ENCODE measurements around the gene MACF1. TPM values are rescaled to one million over a fixed set of nuclear protein-coding genes. Genes with fewer than 3 reads are reported as not detected.
"Not testable (repeated sequence)": the region's sequence is repeated elsewhere in the genome, so short reads cannot be mapped to it uniquely, and the experiment has no call there.

The MACF1 gene
- total RNA-seq, 2 donors from 2014 or later, result 214 to 251 TPM

DNA sequence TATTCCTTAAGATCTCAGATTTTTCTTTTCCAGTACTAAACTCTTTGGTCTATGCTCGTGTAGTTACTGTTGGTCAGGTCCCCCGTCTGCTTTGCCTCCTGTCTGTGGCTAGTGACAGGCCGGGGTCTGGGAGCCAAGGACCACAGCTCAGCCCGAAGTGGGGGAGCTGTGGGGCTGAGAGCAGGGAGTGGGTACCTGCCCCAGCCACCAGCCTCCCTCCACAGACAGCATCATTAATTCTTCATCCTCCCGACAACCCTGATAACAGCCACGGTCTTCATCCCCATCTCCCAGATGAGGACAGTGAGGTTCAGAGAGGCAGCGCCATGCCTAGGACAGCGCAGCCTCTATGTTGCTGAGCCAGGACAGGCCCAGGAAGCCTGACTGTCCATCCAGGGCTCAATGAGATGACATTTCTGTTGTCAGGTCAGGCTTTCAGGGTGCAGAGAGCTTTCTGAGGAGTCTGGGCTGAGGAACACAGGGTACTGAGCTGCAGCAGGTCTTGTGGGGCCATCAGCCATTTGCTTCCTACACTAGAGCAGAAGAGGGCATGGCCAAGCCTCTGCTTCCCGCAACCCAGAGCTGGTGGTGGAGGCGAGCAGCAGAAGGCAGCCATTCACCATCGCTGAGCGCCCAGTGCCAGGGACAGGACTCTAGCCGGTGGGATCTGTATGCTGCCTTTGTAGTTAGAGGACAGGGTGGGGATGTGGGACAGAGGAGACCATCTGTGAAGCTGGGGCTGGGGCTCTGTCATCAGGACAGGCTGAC is 288.7 kb downstream of the MACF1 start:
- H3K4me3 ChIP-seq (ENCODE audit: low read length); H3K9ac ChIP-seq (ENCODE audit: extremely low read depth, low read length, poor library complexity, severe bottlenecking); H3K9me3 Mint-ChIP-seq; DNase-seq; H3K36me3 ChIP-seq (ENCODE audit: control insufficient read depth, insufficient read depth, low read length); H3K36me3 Mint-ChIP-seq (ENCODE audit: low read depth); H3K27ac Mint-ChIP-seq; H3K9me3 ChIP-seq (ENCODE audit: control insufficient read depth, low read length); H3K4me1 Mint-ChIP-seq; H3K4me3 Mint-ChIP-seq; H3K27ac ChIP-seq (ENCODE audit: low read depth, low read length); H3K4me1 ChIP-seq (ENCODE audit: control insufficient read depth, insufficient read depth, low read length): not testable (repeated sequence)
- H3K27me3 ChIP-seq (ENCODE audit: control insufficient read depth, insufficient read depth, low read length, poor library complexity, severe bottlenecking), result peaks cover 55% of the 10 kb centered on the region
- peaks cover 62% of the 10 kb centered on the region for H3K27me3 Mint-ChIP-seq (ENCODE audit: insufficient read depth)
- 92 to 98% methylated on average over 5 to 13 of the region's 13 CpGs for WGBS, 2 experiments (ENCODE audit: insufficient coverage in 1 of 2, insufficient read length in 1 of 2)

DNA sequence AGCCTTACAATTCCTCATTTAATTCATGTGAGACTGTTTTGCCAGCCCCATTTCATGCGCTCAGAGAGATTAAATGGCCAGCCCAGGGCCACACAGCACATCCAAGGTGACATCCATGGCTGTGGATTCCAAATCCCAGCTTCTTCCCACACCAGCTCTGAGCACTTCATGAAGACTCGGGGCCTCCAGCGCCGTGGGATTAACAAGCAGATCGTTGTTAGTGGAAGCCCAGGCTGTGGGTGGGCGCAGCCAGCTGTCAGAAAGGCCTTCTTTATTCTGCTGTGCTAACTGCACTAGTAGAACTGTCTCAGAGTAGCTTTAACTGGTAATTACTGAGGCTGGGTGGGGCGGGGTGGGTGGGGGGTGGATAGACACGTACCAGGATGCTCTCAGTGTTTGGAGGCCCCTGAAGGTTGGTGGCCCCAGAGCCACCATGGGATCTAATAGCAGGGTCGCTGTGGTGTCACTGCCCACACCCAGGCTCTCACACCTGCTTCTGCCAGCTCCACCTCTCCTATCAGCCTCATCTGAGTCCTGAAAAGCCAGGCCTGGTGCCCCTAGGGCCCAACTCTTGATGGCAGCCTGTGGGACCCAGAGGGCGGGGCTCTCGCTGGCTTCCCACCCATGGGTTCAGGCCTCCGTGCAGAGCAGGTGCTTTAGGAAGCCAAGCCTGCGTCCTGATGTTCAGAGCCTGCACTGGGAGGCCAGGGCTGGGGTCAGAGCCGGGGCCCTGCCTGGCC is 290.3 kb downstream of the MACF1 start:
- H3K27ac Mint-ChIP-seq, result no peak overlapping the region
- WGBS, 2 experiments (ENCODE audit: insufficient coverage in 1 of 2, insufficient read length in 1 of 2), result 91 to 93% methylated on average over 8 to 12 of the region's 14 CpGs
- peaks cover 3% of the 10 kb centered on the region for H3K4me1 Mint-ChIP-seq
- H3K27me3 ChIP-seq (ENCODE audit: control insufficient read depth, insufficient read depth, low read length, poor library complexity, severe bottlenecking), result peaks cover 47% of the 10 kb centered on the region
- no peak for DNase-seq
- no peaks in the 10 kb centered on the region for H3K4me1 ChIP-seq (ENCODE audit: control insufficient read depth, insufficient read depth, low read length)
- no peaks in the 10 kb centered on the region for H3K36me3 ChIP-seq (ENCODE audit: control insufficient read depth, insufficient read depth, low read length)
- TF ChIP-seq, protein P1, sequence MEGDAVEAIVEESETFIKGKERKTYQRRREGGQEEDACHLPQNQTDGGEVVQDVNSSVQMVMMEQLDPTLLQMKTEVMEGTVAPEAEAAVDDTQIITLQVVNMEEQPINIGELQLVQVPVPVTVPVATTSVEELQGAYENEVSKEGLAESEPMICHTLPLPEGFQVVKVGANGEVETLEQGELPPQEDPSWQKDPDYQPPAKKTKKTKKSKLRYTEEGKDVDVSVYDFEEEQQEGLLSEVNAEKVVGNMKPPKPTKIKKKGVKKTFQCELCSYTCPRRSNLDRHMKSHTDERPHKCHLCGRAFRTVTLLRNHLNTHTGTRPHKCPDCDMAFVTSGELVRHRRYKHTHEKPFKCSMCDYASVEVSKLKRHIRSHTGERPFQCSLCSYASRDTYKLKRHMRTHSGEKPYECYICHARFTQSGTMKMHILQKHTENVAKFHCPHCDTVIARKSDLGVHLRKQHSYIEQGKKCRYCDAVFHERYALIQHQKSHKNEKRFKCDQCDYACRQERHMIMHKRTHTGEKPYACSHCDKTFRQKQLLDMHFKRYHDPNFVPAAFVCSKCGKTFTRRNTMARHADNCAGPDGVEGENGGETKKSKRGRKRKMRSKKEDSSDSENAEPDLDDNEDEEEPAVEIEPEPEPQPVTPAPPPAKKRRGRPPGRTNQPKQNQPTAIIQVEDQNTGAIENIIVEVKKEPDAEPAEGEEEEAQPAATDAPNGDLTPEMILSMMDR (conservative IDR thresholded peaks at IDR 0.05), result no peak
- H3K27ac ChIP-seq (ENCODE audit: low read depth, low read length), result no peak overlapping the region
- no peaks in the 10 kb centered on the region for H3K9me3 ChIP-seq (ENCODE audit: control insufficient read depth, low read length)
- peaks cover 58% of the 10 kb centered on the region for H3K27me3 Mint-ChIP-seq (ENCODE audit: insufficient read depth)
- no peaks in the 10 kb centered on the region for H3K36me3 Mint-ChIP-seq (ENCODE audit: low read depth)
- no peak overlapping the region for H3K4me3 Mint-ChIP-seq
- no peaks in the 10 kb centered on the region for H3K9me3 Mint-ChIP-seq
- H3K9ac ChIP-seq (ENCODE audit: extremely low read depth, low read length, poor library complexity, severe bottlenecking), result no peak overlapping the region
- no peak overlapping the region for H3K4me3 ChIP-seq (ENCODE audit: low read length)

DNA sequence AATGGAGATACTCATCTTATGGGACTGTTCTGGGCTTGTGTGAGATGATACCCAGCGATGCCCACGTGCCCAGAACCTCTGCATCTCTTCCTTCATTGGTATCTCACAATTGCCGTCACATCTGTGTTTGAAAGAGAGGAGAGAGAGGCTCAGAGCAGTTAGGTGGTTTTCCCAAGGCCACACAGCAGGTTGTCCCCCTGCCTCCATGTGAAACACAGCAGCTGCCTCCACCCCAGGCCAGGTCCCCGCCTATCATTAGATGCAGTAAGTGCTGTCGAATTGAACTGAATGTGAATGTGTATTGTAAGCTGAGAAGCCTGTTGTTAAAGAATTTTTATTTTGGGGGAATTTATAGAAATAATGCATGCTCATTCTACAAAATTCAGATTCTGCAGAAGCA is 292.0 kb downstream of the MACF1 start:
- not testable (repeated sequence) for H3K4me1 Mint-ChIP-seq; H3K36me3 ChIP-seq (ENCODE audit: control insufficient read depth, insufficient read depth, low read length); H3K9me3 Mint-ChIP-seq; H3K36me3 Mint-ChIP-seq (ENCODE audit: low read depth); DNase-seq; H3K27ac Mint-ChIP-seq; H3K9ac ChIP-seq (ENCODE audit: extremely low read depth, low read length, poor library complexity, severe bottlenecking); H3K4me3 ChIP-seq (ENCODE audit: low read length); H3K4me3 Mint-ChIP-seq; H3K9me3 ChIP-seq (ENCODE audit: control insufficient read depth, low read length); H3K27ac ChIP-seq (ENCODE audit: low read depth, low read length); H3K4me1 ChIP-seq (ENCODE audit: control insufficient read depth, insufficient read depth, low read length)
- peaks cover 30% of the 10 kb centered on the region for H3K27me3 ChIP-seq (ENCODE audit: control insufficient read depth, insufficient read depth, low read length, poor library complexity, severe bottlenecking)
- 90% methylated on average over 5 of the region's 5 CpGs; no CpG with 5 or more reads in 1 of the 2 experiments for WGBS, 2 experiments (ENCODE audit: insufficient coverage in 1 of 2, insufficient read length in 1 of 2)
- H3K27me3 Mint-ChIP-seq (ENCODE audit: insufficient read depth), result peaks cover 57% of the 10 kb centered on the region

DNA sequence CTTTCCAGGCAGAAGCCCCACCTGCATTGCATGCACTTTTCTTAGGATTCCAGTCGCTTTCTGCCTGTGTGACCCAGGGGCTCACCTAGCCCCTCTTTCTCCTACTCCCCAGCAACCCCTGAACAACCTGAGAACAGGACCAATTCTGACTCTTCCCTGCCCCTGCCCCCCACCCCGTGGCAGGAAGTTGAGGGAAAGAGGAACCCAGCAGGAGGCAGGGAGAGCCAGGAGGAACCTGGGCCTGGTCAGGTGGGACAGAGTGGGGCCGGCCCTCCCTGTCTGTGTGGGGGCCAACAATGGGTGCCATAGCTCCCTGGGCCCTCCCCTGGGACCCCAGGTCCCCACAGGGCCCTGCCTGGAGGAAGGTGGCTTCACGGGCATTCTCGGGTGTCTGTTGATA is 293.1 kb downstream of the MACF1 start:
- TF ChIP-seq, protein P1 (conservative IDR thresholded peaks at IDR 0.05), result no peak
- Mint-ChIP-seq H3K27me3 (ENCODE audit: insufficient read depth) (peaks cover 51% of the 10 kb centered on the region), H3K27ac (no peak overlapping the region), H3K36me3 (ENCODE audit: low read depth) (no peaks in the 10 kb centered on the region), H3K4me3 (no peak overlapping the region), H3K9me3 (peaks cover 3% of the 10 kb centered on the region), H3K4me1 (peaks cover 3% of the 10 kb centered on the region)
- WGBS, 2 experiments (ENCODE audit: insufficient coverage in 1 of 2, insufficient read length in 1 of 2), result 59% methylated on average over 3 of the region's 5 CpGs; no CpG with 5 or more reads in 1 of the 2 experiments
- DNase-seq, result no peak
- H3K9me3 ChIP-seq (ENCODE audit: control insufficient read depth, low read length), result no peaks in the 10 kb centered on the region
- H3K4me3 ChIP-seq (ENCODE audit: low read length), result no peak overlapping the region
- no peak overlapping the region for H3K9ac ChIP-seq (ENCODE audit: extremely low read depth, low read length, poor library complexity, severe bottlenecking)
- no peaks in the 10 kb centered on the region for H3K36me3 ChIP-seq (ENCODE audit: control insufficient read depth, insufficient read depth, low read length)
- peaks cover 21% of the 10 kb centered on the region for H3K27me3 ChIP-seq (ENCODE audit: control insufficient read depth, insufficient read depth, low read length, poor library complexity, severe bottlenecking)
- no peaks in the 10 kb centered on the region for H3K4me1 ChIP-seq (ENCODE audit: control insufficient read depth, insufficient read depth, low read length)
- H3K27ac ChIP-seq (ENCODE audit: low read depth, low read length), result no peak overlapping the region

DNA sequence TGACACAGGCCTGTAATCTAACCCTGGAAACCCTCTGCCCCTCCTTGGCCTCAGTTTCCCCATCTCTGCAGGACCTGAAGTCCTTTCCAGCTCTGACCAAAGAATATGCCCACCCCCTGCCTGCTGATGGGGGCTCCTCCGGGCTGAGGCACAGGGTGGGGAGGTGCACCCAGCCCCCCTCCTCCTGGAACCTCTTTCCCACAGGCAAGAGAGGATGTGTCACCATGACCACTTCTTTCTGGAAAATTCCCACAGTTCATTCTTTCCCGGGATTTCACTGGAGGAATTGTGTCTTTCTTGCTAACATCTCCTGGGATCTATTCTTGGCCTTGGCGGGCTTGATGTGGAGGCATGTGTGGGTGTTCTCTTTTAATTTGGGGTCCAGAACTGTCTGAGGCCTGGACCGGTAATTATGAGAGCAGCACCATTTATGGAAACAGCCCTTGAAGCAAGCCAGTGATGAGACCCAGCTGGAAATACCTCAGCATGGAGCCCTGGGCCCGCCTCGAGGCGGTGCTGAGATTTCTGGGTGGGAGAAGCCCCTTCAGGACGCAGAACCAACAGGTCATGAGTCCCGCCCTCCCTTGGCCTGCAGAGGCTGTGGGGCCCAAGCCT is 293.7 kb downstream of the MACF1 start:
- H3K27ac Mint-ChIP-seq; H3K9ac ChIP-seq (ENCODE audit: extremely low read depth, low read length, poor library complexity, severe bottlenecking); H3K9me3 ChIP-seq (ENCODE audit: control insufficient read depth, low read length); H3K4me3 ChIP-seq (ENCODE audit: low read length); H3K36me3 ChIP-seq (ENCODE audit: control insufficient read depth, insufficient read depth, low read length); H3K36me3 Mint-ChIP-seq (ENCODE audit: low read depth); H3K4me1 ChIP-seq (ENCODE audit: control insufficient read depth, insufficient read depth, low read length); H3K9me3 Mint-ChIP-seq; H3K4me1 Mint-ChIP-seq; H3K27ac ChIP-seq (ENCODE audit: low read depth, low read length); DNase-seq; H3K4me3 Mint-ChIP-seq: not testable (repeated sequence)
- peaks cover 44% of the 10 kb centered on the region for H3K27me3 Mint-ChIP-seq (ENCODE audit: insufficient read depth)
- 91 to 100% methylated on average over 1 to 7 of the region's 9 CpGs for WGBS, 2 experiments (ENCODE audit: insufficient coverage in 1 of 2, insufficient read length in 1 of 2)
- H3K27me3 ChIP-seq (ENCODE audit: control insufficient read depth, insufficient read depth, low read length, poor library complexity, severe bottlenecking), result peaks cover 15% of the 10 kb centered on the region
